SK-MEL-5 (cell line): Measurements from ENCODE around the gene WLS. TPM values are rescaled to one million over a fixed set of nuclear protein-coding genes. Genes with fewer than 3 reads are reported as not detected.

Experiments
- DNase-seq: peaks from one replicate; pipeline ENCODE4 v3.0.0-alpha.2; 2016; ENCODE audit warnings: low read depth, low spot score
- in situ Hi-C: cut with HindIII; loops from 2 replicates; pipeline ENCODE4 v1.10.0; 2016; ENCODE audit warnings: low sequenced_read_pairs, high pct_unique_total_duplicates, low pct_unique_long_range_greater_than_20kb
- total RNA-seq: library from RNA; depleted of rRNA; stranded (reverse); fragments of >200 nt; shearing (Covaris generic); gene quantifications from 2 replicates; pipeline ENCODE4 v1.2.3, GENCODE V29; 2014

WLS gene
- total RNA-seq, 1 experiment from 2014 or later: 33.8 TPM

GRCh38 chr1:68158837-68159236, 73.5 kb downstream of the WLS start:
- no peak for DNase-seq
- in situ Hi-C loops: no loop called here

DNA sequence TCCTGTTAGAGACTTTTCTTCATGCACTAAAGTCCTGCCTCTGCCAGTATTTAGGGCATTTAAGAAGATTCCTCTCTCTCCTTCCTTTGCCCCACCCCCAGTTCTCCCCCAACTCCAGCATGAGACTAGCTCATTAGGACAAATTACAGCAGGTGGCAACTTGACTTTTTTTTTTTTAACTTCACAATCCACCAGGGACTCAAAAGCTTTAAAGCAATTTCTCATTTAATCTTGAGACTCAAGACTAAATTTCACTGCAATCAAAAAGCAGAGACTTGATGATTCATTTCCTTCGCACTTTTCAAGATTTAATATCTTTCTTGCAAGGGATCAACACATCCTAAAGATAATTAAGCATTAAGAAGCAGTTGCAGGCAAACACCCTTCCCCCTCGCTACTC, 74.9 kb downstream of the WLS start:
- in situ Hi-C loops: no loop called here
- DNase-seq: no peak

DNA sequence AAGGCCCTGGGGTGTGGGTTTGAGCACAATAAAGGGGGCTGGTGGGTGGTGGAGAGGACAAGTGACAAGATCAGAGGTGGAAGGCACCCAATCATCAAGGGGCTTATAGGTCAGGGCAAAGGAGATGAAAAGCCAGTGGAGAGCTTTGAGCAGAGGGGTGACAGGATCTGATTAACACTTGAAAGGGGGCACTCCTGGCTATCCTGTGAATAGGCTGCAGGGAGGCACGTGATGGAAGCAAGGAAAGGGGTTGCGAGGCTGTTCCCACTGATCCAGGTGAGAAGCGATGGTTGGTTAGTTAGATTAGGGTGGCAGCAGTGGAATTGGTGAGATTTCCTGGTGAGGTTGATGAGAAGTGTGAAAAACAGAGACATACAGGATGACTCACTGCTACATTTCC, 80.6 kb downstream of the WLS start:
- in situ Hi-C loops: no loop called here
- DNase-seq: no peak

- no peak for DNase-seq
- in situ Hi-C loops: no loop called here
Observed at GRCh38 chr1:68149907-68150306, 82.4 kb downstream of the WLS start.

DNA sequence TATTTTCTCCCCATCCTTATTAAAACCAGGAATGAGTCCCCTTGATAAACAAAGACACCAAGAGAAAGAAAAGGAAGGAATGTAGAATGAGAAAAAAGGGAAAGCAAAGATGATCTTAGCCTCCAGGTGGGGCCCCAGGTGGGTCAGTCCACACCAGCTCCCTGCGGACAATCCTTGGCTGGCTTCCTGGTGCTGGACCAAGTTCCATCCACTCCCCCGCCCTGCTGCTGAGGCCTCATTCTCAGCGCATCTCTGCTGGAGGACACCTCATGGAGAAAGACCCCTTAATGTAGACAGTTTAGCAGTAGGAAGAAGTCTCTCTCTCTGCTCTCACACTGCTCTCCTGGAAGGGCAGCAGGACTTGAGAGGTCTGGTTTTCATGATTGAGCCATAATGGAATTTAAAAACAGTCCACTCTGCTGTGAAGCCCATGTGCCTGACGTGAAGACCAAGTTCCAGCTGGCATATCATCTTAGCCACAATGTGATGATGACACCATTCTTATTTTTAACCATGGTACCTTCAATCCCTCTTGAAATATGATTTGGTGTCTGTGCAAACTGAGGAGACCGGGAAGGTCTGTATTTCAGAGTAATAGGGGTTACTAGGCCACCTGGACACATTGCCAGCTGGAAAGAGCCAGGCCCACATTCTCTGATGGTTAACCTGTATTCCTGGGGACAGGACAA, 83.1 kb downstream of the WLS start:
- DNase-seq: no peak
- in situ Hi-C loops: no loop called here

- no peak for DNase-seq
- in situ Hi-C loops: no loop called here
Observed at GRCh38 chr1:68148631-68149030, 83.7 kb downstream of the WLS start.

DNA sequence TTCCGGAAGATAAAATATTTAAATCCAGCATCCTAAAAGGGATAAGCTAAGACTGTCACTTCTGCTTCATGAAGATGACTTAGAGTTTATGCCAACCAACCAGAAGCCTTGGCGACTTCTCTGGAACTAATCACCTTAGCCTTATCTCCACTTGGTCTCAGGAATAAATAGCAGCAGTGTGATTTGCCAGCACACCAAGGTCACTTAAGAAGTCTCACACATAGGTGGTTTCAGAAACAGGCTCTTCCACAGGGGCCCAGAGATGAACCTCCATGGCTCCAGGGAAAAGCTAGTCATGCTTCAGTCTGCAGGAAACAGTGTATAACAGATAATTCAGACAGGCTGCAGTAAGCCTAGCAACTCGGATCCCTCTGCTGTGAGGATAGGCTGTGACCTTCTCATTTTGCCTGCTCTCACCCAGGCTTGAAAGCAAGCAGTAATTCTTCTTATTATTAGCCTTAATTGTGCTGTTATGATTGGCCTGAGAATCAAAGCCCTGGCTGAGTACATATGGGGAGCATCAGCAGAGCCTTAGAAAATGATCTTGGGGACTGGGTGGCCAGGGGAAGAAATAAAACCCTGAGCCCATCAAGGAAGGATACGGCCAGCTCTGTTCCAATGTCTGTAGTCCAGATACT, 84.7 kb downstream of the WLS start:
- DNase-seq: no peak
- in situ Hi-C loops: no loop called here

DNA sequence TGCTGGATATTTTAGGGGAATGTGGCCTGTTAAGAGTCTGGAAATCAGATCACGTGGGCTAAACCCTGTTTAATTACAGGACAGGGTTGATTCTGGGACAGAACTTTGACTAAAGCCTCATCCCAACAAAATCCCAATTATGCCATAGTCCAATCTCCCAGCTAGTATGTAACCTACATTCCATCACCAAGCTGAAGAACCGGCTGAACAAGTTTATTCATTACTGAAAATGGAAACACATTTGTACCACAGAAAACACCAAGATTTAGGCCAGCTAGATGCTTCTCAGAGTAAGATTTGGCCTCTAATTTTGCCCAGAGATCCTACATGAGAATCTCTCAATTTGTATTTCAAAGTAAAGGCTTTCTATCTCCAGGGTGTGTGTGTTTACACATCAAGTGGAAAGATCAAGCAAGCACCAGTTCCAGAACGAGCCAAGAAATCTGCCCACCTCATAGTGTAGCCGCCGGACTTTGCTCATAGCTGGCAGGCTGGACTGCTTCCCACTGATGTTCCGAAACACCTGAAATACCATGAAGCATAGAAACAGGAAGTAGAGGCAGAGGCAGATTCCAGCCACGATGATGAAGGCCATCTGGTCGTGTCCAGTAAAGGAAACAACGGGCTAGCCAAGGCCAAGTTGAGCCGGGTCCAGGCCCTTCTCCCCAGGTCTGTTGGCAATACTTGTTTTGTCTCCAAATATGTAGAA, 86.8 kb downstream of the WLS start:
- DNase-seq: no peak
- in situ Hi-C loops: no loop called here

GRCh38 chr1:68144856-68145255, 87.5 kb downstream of the WLS start:
- in situ Hi-C loops: no loop called here
- DNase-seq: no peak

DNA sequence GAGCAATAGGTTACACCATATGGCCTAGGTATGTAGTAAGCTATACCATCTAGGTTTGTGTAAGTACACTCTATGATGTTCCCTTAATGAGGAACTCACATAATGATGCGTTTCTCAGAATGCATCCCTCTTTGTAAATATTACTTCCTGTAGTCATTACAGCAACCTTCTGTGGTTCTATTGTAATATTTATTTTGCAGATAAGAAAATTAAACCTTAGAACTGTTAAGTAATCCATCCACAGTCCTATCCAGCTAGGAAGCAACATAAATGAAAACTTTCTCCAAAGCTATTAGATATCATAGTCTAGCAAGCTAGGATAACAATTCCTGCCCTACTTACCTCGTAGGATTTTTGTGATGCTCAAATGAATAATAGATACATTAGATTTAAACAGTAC, 88.7 kb downstream of the WLS start:
- DNase-seq: no peak
- in situ Hi-C loops: no loop called here

DNA sequence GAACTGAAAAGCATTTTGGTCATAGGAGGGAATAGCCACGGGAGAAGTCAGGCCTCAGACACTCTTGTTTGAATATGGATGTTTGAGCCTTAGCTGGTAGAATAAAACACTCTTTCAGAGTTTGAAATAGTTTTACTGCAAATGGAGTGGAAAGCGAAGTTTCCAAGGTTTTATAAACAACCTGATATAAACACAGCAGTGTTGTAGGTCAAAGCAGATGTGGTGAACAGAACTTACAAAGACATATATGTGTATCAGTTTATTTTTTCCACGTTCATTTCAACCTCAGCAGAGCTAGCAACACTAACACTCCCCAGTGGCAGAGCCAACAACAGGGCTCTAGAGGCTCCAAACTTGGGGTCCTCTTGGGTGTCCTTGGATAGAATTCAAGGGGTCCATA, 89.9 kb downstream of the WLS start:
- in situ Hi-C loops: no loop called here
- DNase-seq: no peak

- in situ Hi-C loops: no loop called here
- no peak for DNase-seq
Observed at GRCh38 chr1:68142036-68142435, 90.3 kb downstream of the WLS start.

DNA sequence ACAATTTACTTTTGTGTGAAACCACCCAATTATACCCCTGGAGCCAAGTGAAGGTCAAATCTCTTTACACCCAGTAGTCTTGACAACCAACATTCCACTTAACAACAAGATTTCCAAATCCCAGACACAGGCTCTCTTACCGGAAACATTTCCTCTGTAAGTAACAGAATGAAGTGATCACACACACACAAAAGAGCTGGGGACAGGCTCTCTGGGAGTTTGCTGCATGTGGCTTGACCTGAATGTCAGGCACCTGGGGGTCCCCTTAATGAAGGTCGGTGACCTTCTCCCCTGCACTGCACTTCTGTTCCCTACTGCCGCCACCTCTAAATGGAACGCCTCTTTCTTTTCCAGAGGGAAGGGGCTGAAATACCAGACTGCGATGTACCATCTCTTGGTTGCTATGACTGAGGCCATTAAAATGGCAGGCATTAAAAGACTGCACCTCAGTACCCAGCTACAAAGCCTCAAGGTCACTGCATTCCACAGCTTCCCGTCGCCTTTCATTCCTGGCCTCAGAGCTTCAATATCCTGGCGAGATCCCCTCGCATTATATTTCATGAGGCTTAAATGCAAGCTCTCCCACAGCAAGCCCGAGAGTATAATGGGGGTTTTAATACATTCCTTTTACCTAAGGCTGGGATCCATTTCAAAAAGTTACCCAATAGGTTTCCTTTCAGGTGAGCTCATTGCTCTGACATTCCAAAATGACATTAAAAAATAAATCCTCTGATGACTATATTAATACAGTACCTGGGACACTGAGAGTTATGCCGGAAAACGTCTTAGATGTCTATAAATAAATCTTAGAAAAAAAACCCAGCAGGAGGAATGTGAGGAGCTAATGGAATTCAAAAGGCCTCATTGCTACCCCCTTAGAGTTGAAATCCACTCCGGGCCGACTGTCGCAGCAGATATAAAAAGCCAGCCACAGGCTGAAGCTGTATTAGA, 91.0 kb downstream of the WLS start:
- no peak for DNase-seq
- in situ Hi-C loops: no loop called here

GRCh38 chr1:68140536-68140935, 91.8 kb downstream of the WLS start:
- in situ Hi-C loops: no loop called here
- no peak for DNase-seq

DNA sequence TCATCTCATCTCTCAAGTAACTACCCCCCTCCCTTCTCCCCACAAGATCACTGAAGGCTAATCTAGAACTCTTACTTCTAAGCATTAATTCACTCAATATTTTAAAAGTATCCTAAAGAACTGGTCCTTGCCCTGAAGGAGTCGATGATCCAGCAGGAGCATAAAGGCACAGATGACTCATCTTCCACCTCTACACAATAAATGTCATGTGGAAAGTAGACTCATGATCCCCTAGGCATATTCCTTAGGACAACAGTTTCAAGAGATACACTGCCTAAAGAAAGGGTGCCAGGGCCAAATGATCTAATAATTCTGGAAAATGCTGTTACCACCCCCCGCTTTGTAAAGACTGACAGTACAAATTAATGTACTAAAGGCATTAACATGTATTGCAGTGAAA, 96.1 kb downstream of the WLS start:
- in situ Hi-C loops: no loop called here
- peak; percentile 26 for DNase-seq

DNA sequence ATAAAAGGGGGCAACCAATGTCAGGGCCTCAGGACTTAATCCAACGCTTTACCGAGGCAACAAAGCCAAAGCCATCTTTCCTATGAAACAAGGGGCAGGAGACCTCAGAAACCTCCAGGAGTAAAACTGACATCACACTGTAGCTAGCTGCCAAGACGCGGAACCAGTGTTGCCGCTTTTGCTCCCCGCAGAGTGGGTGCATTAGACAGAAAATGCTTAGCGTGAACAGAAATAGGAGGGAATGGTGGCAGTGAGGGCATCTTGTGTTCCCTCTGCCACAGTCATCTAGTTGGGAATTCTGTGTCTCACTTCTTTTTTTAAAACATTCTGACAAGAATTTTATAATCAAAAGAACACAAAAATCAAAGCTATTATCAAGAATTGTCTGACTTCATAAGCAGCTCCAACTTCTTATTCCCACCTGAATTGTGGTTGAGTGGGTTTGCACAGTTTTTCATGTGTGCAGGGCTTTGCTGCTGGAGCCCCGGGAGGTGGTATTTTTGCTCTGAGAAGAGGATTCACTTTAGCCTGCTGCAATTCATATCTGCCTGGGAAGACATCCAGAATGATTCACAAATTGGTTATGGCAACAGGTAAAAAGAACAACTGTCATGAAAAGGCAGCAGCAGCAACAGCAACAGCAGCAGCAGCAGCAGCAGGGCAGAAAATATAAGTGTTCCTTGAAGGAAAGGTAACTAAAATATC, 99.7 kb downstream of the WLS start:
- DNase-seq: no peak
- in situ Hi-C loops: no loop called here

GRCh38 chr1:68131261-68131660, 101.1 kb downstream of the WLS start:
- in situ Hi-C loops: no loop called here
- no peak for DNase-seq
